DND-41 (cell line): ENCODE data around the gene ADAMTSL3.

Experiments
- ATAC-seq: fragments of 200-7000 bp; cut with Tn5 transposase; 3 replicates; pipeline ENCODE4 v1.9.1; 2021; ENCODE audit warnings: low read depth; ENCODE audit not compliant: insufficient read depth
- DNase-seq: peaks from one replicate; pipeline ENCODE4 v3.0.0-alpha.2; 2020
- H2AFZ ChIP-seq: 2 replicates; pipeline ENCODE4 v1.6.0; 2012; ENCODE audit warnings: low read depth, low read length
- H3K27ac ChIP-seq: 2 replicates; pipeline ENCODE4 v1.5.1; 2012; ENCODE audit warnings: low read length, inconsistent platforms
- H3K27me3 ChIP-seq: fragments of 200-600 bp; sonication (generic); 2 replicates; pipeline ENCODE4 v1.6.0; 2012; ENCODE audit warnings: low read length, mild to moderate bottlenecking, inconsistent platforms; ENCODE audit not compliant: insufficient read depth, poor library complexity
- H3K36me3 ChIP-seq: 2 replicates; pipeline ENCODE4 v1.5.1; 2012; ENCODE audit warnings: low read length, inconsistent platforms; ENCODE audit not compliant: insufficient read depth
- H3K4me1 ChIP-seq: 2 replicates; pipeline ENCODE4 v1.5.1; 2012; ENCODE audit warnings: mild to moderate bottlenecking, low read length; ENCODE audit not compliant: insufficient read depth
- H3K4me2 ChIP-seq: 2 replicates; pipeline ENCODE4 v1.6.0; 2012; ENCODE audit warnings: mild to moderate bottlenecking, moderate library complexity, low read length, inconsistent platforms; ENCODE audit not compliant: insufficient read depth
- H3K4me3 ChIP-seq, 2 experiments: fragments of 200-600 bp in 1 of 2; shearing (Covaris generic) in 1 of 2; 2 replicates each; pipeline ENCODE4 v1.5.1; 2012 to 2016; ENCODE audit warnings: inconsistent platforms in 2 of 2, low read length in 2 of 2, mild to moderate bottlenecking in 2 of 2, low read depth in 1 of 2, moderate library complexity in 1 of 2
- H3K79me2 ChIP-seq: 2 replicates; pipeline ENCODE4 v1.6.0; 2012; ENCODE audit warnings: low read length, inconsistent platforms; ENCODE audit not compliant: insufficient read depth
- H3K9ac ChIP-seq: 2 replicates; pipeline ENCODE4 v1.6.0; 2012; ENCODE audit warnings: low read depth, mild to moderate bottlenecking, inconsistent platforms, low read length, moderate library complexity
- H3K9me3 ChIP-seq: 2 replicates; pipeline ENCODE4 v1.5.1; 2012; ENCODE audit warnings: low read length, moderate library complexity, mild to moderate bottlenecking, inconsistent platforms; ENCODE audit not compliant: insufficient read depth, severe bottlenecking
- H4K20me1 ChIP-seq: 2 replicates; pipeline ENCODE4 v1.6.0; 2012; ENCODE audit warnings: low read length; ENCODE audit not compliant: insufficient read depth
- EZH2 ChIP-seq: IDR thresholded peaks from 3 replicates; pipeline ENCODE4 v1.6.1; 2012; ENCODE audit warnings: borderline replicate concordance, low read depth, mild to moderate bottlenecking, moderate library complexity, low read length, inconsistent platforms; ENCODE audit not compliant: severe bottlenecking
- TF ChIP-seq, protein P1 (sequence below): IDR thresholded peaks from 2 replicates; pipeline ENCODE4 v1.5.1; 2012; ENCODE audit warnings: borderline replicate concordance, low read length, moderate library complexity, mild to moderate bottlenecking; ENCODE audit not compliant: poor library complexity, severe bottlenecking; ENCODE audit errors: extremely low read depth

Gene ADAMTSL3

DNA sequence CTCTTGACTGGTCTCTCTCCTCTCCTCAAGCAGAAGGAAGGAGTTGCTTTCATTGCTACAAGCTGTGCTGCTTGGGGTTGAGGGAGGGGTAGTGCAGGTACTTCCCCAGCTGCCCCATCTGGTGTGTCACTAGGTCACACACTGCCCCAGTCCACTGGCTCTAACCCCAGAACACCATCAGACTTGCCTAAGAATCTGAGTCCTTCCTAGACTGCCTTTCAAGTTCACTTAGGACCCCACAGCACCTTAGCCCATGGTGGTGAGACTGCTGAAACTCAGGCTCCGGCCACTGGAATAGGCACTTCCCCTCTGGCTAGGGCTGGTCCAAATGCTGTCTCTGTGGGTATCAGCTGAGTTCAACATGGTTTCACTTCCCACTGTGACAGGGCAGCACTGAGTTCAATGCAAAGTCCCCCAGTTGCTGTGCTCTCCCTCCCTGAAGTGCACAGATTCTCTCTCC, 301.9 kb downstream of the ADAMTSL3 start:
- TF ChIP-seq, protein P1, sequence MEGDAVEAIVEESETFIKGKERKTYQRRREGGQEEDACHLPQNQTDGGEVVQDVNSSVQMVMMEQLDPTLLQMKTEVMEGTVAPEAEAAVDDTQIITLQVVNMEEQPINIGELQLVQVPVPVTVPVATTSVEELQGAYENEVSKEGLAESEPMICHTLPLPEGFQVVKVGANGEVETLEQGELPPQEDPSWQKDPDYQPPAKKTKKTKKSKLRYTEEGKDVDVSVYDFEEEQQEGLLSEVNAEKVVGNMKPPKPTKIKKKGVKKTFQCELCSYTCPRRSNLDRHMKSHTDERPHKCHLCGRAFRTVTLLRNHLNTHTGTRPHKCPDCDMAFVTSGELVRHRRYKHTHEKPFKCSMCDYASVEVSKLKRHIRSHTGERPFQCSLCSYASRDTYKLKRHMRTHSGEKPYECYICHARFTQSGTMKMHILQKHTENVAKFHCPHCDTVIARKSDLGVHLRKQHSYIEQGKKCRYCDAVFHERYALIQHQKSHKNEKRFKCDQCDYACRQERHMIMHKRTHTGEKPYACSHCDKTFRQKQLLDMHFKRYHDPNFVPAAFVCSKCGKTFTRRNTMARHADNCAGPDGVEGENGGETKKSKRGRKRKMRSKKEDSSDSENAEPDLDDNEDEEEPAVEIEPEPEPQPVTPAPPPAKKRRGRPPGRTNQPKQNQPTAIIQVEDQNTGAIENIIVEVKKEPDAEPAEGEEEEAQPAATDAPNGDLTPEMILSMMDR, result no peak
- TF ChIP-seq EZH2, result no peak
- H3K27ac ChIP-seq, result no peak overlapping the region

DNA sequence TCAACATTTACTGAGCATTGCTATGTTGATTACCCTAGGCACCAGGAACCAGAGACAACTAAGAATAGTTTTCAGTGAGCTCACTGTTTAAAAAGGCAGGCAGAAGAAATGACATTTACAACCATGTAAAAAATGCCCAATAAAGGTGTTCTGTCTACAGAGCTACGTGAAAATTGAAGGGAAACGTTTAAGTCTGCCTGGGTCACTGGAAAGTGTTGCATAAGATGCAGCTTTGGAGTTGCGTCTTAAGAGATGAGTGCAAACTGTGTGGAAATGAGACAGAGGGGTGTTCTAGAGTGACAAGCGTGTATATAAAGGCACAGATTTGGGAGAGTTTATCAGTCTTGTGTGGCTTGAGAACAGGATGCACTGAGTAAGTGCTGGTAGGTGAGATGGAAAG, 303.0 kb downstream of the ADAMTSL3 start:
- no peak overlapping the region for H3K4me3 ChIP-seq
- no peak overlapping the region for H3K27ac ChIP-seq
- no peak overlapping the region for H3K9ac ChIP-seq
- no peak overlapping the region for H3K4me2 ChIP-seq
- TF ChIP-seq, protein P1, result no peak
- TF ChIP-seq EZH2, result no peak
- no peak overlapping the region for H2AFZ ChIP-seq
- H4K20me1 ChIP-seq, result no peaks in the 10 kb centered on the region
- H3K36me3 ChIP-seq, result no peaks in the 10 kb centered on the region
- H3K79me2 ChIP-seq, result no peaks in the 10 kb centered on the region
- no peak for DNase-seq
- ATAC-seq, result no peak
- H3K4me1 ChIP-seq, result no peaks in the 10 kb centered on the region
- no peaks in the 10 kb centered on the region for H3K9me3 ChIP-seq
- H3K27me3 ChIP-seq, result no peaks in the 10 kb centered on the region

More for the DNA sequence above, 301.9 kb downstream of the ADAMTSL3 start:
- H3K4me3 ChIP-seq, result no peak overlapping the region
- DNase-seq (no peak), ATAC-seq (no peak)
- no peak overlapping the region for H3K9ac ChIP-seq
- H4K20me1 ChIP-seq, result no peaks in the 10 kb centered on the region
- no peaks in the 10 kb centered on the region for H3K79me2 ChIP-seq
- H3K9me3 ChIP-seq, result no peaks in the 10 kb centered on the region
- H3K4me2 ChIP-seq, result no peak overlapping the region
- no peaks in the 10 kb centered on the region for H3K27me3 ChIP-seq
- no peaks in the 10 kb centered on the region for H3K36me3 ChIP-seq
- no peaks in the 10 kb centered on the region for H3K4me1 ChIP-seq
- no peak overlapping the region for H2AFZ ChIP-seq

DNA sequence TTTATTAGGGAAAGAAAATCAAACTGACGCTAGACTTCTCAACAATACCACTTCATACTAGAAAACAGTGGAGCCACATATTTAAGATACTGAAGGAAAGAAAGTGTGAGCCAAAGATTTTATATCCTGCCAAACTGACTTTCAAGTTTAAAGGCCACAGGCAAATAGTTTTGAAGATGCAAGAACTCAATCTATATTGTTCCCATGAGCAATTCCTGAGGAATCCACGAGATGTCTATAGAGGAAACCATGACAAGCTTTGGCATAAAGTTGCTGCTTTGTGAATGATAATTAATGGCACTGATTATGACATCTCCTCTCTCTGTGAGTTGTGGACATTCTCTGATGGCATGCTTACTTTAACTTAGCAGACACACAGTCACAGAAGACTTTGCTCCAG, 305.6 kb downstream of the ADAMTSL3 start:
- no peak for ATAC-seq
- no peak for DNase-seq
- no peak for TF ChIP-seq EZH2
- TF ChIP-seq, protein P1, result no peak
- no peak overlapping the region for H3K4me3 ChIP-seq
- H3K9ac ChIP-seq, result no peak overlapping the region
- no peak overlapping the region for H3K4me2 ChIP-seq
- H3K4me1 ChIP-seq, result no peaks in the 10 kb centered on the region
- H4K20me1 ChIP-seq, result no peaks in the 10 kb centered on the region
- H2AFZ ChIP-seq, result no peak overlapping the region
- no peaks in the 10 kb centered on the region for H3K27me3 ChIP-seq
- no peaks in the 10 kb centered on the region for H3K9me3 ChIP-seq
- no peaks in the 10 kb centered on the region for H3K79me2 ChIP-seq
- H3K36me3 ChIP-seq, result no peaks in the 10 kb centered on the region
- no peak overlapping the region for H3K27ac ChIP-seq

DNA sequence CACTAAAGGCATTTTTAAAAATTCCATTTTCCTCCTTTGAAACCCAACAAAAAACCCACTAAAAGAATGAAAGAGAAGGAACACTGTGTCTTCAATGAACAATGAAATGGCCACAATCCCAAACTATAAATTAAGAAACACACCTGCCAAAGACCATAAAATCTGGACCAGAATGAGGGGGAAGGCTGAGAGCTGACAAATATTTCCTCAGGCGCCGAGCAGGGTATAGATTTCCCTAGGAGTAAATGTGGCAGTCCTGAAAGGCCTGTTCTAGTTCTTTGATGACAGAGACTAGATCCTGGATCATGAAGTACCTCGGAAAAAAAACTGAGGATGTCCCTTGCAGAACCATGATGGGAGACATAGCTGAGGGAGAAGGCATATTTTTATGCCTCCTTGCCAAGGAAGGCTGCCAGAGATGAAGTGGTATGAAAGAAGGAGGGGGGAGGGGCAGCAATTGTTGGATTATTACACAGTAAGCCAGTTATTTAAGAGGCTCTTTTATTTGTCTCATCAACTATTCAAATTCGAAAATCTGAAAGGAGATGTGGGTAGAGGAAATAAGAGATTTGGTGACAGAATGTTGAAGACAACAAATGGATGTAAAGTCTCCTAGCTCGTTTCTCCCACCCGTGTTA, 306.4 kb downstream of the ADAMTSL3 start:
- Histone ChIP-seq H3K4me2 (no peak overlapping the region), H3K4me3 (no peak overlapping the region), H3K27me3 (no peaks in the 10 kb centered on the region), H3K9ac (no peak overlapping the region), H3K79me2 (no peaks in the 10 kb centered on the region), H3K9me3 (no peaks in the 10 kb centered on the region), H3K27ac (no peak overlapping the region), H2AFZ (no peak overlapping the region), H3K4me1 (no peaks in the 10 kb centered on the region), H4K20me1 (no peaks in the 10 kb centered on the region), H3K36me3 (no peaks in the 10 kb centered on the region)
- DNase-seq (no peak), ATAC-seq (no peak)
- TF ChIP-seq, protein P1, result no peak
- TF ChIP-seq EZH2, result no peak
